Measurements from ENCODE around the gene NOS1AP.
"Not testable (repeated sequence)": the region's sequence is repeated elsewhere in the genome, so short reads cannot be mapped to it uniquely, and the experiment has no call there.

NOS1AP gene

GRCh38 chr1:162389021-162389818 is 319.7 kb downstream of the NOS1AP start:
- DNase-seq: no peak

- DNase-seq: no peak
Observed at GRCh38 chr1:162389971-162390370, 320.5 kb downstream of the NOS1AP start.

- no peak for DNase-seq
Observed at GRCh38 chr1:162390396-162391185, 321.1 kb downstream of the NOS1AP start.

GRCh38 chr1:162391790-162392563 is 322.5 kb downstream of the NOS1AP start:
- DNase-seq: peak; percentile 35

GRCh38 chr1:162396201-162396906 is 326.9 kb downstream of the NOS1AP start:
- DNase-seq: no peak

- DNase-seq: no peak
Observed at GRCh38 chr1:162397039-162397448, 327.6 kb downstream of the NOS1AP start.

- peak; percentile 22 for DNase-seq
Observed at GRCh38 chr1:162397943-162398560, 328.6 kb downstream of the NOS1AP start.

- no peak for DNase-seq
Observed at GRCh38 chr1:162398999-162399580, 329.6 kb downstream of the NOS1AP start.

- no peak for DNase-seq
Observed at GRCh38 chr1:162400790-162401355, 331.4 kb downstream of the NOS1AP start.

- DNase-seq: no peak
Observed at GRCh38 chr1:162404550-162405160, 335.2 kb downstream of the NOS1AP start.

- DNase-seq: no peak
Observed at GRCh38 chr1:162405800-162406199, 336.3 kb downstream of the NOS1AP start.

- no peak for DNase-seq
Observed at GRCh38 chr1:162406811-162407210, 337.3 kb downstream of the NOS1AP start.

GRCh38 chr1:162407539-162407938 is 338.0 kb downstream of the NOS1AP start:
- DNase-seq: no peak

- no peak for DNase-seq
Observed at GRCh38 chr1:162412002-162412401, 342.5 kb downstream of the NOS1AP start, which contains the start of gene SH2D1B. SH2D1B (minus strand) TSS chr1:162412136; CDS start chr1:162412016, 120 bp downstream.

GRCh38 chr1:162416215-162416614 is 346.7 kb downstream of the NOS1AP start:
- DNase-seq: no peak

- no peak for DNase-seq
Observed at GRCh38 chr1:162416909-162417308, 347.4 kb downstream of the NOS1AP start.

- no peak for DNase-seq
Observed at GRCh38 chr1:162417650-162418049, 348.2 kb downstream of the NOS1AP start.

- DNase-seq: not testable (repeated sequence)
Observed at GRCh38 chr1:162418584-162418983, 349.1 kb downstream of the NOS1AP start.

GRCh38 chr1:162419450-162419931 is 350.0 kb downstream of the NOS1AP start:
- DNase-seq: not testable (repeated sequence)
